Regular cardiac myocyte (primary cell): Measurements from ENCODE around the gene LRIG1. TPM values are rescaled to one million over a fixed set of nuclear protein-coding genes. Genes with fewer than 3 reads are reported as not detected.

Experiments used
- total RNA-seq: library from RNA; depleted of rRNA; stranded (reverse); fragments of >200 nt; gene quantifications from 2 replicates; pipeline ENCODE4 v1.2.3, GENCODE V29; 2014

Gene LRIG1
- total RNA-seq: 33.7 and 39.5 TPM in 2 replicates

GRCh38 chr3:66500576-66501482, at the start of gene LRIG1:
Gene LRIG1 (minus strand): TSS chr3:66501022. CDS start chr3:66500407, 615 bp downstream.

